OCI-LY7 (cell line): Measurements from ENCODE around the gene PPP3CA. TPM values are rescaled to one million over a fixed set of nuclear protein-coding genes. Genes with fewer than 3 reads are reported as not detected.
"Not testable (repeated sequence)": the region's sequence is repeated elsewhere in the genome, so short reads cannot be mapped to it uniquely, and the experiment has no call there.

Experiments
- BruUV-seq: library from RNA; stranded (reverse); fragments of 400-500 nt; replicated peaks from 2 replicates; lab custom pipeline; 2021; lab: Mats Ljungman, UMichigan
- CTCF ChIA-PET: fragments of 300-600 bp; sonication (Branson Sonifier 250); formaldehyde crosslinking; loops from one replicate; lab custom pipeline; 2022; ENCODE audit warnings: antibody characterized with exemption; ENCODE audit not compliant: unreplicated experiment; lab: Charles Lee
- POLR2A ChIA-PET: fragments of 300-600 bp; sonication (Branson Sonifier 250); formaldehyde crosslinking; loops from one replicate; lab custom pipeline; 2022; ENCODE audit warnings: antibody characterized with exemption; lab: Charles Lee
- DNase-seq: peaks from one replicate; pipeline ENCODE4 v3.0.0-alpha.2; 2015; ENCODE audit warnings: low spot score
- H2AFZ ChIP-seq: fragments of 200-600 bp; sonication (generic), shearing (Covaris generic); 2 replicates; pipeline ENCODE4 v1.6.1; 2014; ENCODE audit warnings: mild to moderate bottlenecking, antibody characterized with exemption, low read length, moderate library complexity
- H3K27ac ChIP-seq: fragments of 200-600 bp; sonication (generic); 2 replicates; pipeline ENCODE4 v1.5.1; 2014; ENCODE audit warnings: mixed run types, low read depth, mild to moderate bottlenecking, moderate library complexity, low read length, inconsistent platforms; ENCODE audit not compliant: poor library complexity, severe bottlenecking
- H3K36me3 ChIP-seq: fragments of 200-600 bp; sonication (generic); 2 replicates; pipeline ENCODE4 v1.6.1; 2014; ENCODE audit warnings: mild to moderate bottlenecking, antibody characterized with exemption, low read length, moderate library complexity, mixed read lengths; ENCODE audit not compliant: insufficient read depth
- H3K4me1 ChIP-seq: fragments of 200-600 bp; sonication (generic); 2 replicates; pipeline ENCODE4 v1.5.1; 2014; ENCODE audit warnings: mild to moderate bottlenecking, low read length; ENCODE audit not compliant: insufficient read depth, poor library complexity, severe bottlenecking
- H3K4me2 ChIP-seq: fragments of 200-600 bp; sonication (generic); 2 replicates; pipeline ENCODE4 v1.6.1; 2014; ENCODE audit warnings: mild to moderate bottlenecking, low read length
- H3K4me3 ChIP-seq: fragments of 200-600 bp; sonication (generic); 2 replicates; pipeline ENCODE4 v1.5.1; 2014; ENCODE audit warnings: mild to moderate bottlenecking, low read depth, low read length; ENCODE audit not compliant: poor library complexity, severe bottlenecking
- H3K79me2 ChIP-seq: fragments of 200-600 bp; sonication (generic); 2 replicates; pipeline ENCODE4 v1.6.1; 2016; ENCODE audit warnings: low read depth, mild to moderate bottlenecking, low read length, moderate library complexity, mixed read lengths; ENCODE audit not compliant: insufficient read depth
- H3K9me2 ChIP-seq: fragments of 200-600 bp; sonication (generic); 2 replicates; pipeline ENCODE4 v1.6.1; 2016; ENCODE audit warnings: mild to moderate bottlenecking, low read length, mixed read lengths; ENCODE audit not compliant: insufficient read depth
- H3K9me3 ChIP-seq: fragments of 200-600 bp; sonication (generic); 2 replicates; pipeline ENCODE4 v1.6.1; 2014; ENCODE audit warnings: mild to moderate bottlenecking, mixed run types, low read length, mixed read lengths
- H4K20me1 ChIP-seq: fragments of 200-600 bp; sonication (generic); 2 replicates; pipeline ENCODE4 v1.6.1; 2014; ENCODE audit warnings: mild to moderate bottlenecking, antibody characterized with exemption, low read length, moderate library complexity, mixed read lengths; ENCODE audit not compliant: insufficient read depth
- CTCF ChIP-seq: fragments of 200-600 bp; sonication (generic); conservative IDR thresholded peaks from 2 replicates; pipeline ENCODE4 v1.5.1; 2014; ENCODE audit warnings: mild to moderate bottlenecking, antibody characterized with exemption, low read length, moderate library complexity, mixed read lengths
- EZH2phosphoT487 ChIP-seq: fragments of 200-600 bp; sonication (generic); IDR thresholded peaks from 2 replicates; pipeline ENCODE4 v1.6.1; 2018; ENCODE audit warnings: low read depth, borderline replicate concordance, mild to moderate bottlenecking, mixed run types, antibody characterized with exemption, low read length, moderate library complexity, mixed read lengths
- intact Hi-C: fragments of 100-400 bp; cut with micrococcal nuclease; formaldehyde crosslinking; loops from one replicate; pipeline ENCODE4 v1.10.0; 2022; ENCODE audit not compliant: unreplicated experiment
- total RNA-seq, 2 experiments: library from RNA; depleted of rRNA in 1 of 2; stranded (reverse); fragments of >200 nt in 1 of 2; shearing (Covaris generic) in 1 of 2; gene quantifications; 2 replicates each; pipeline ENCODE4 v1.2.3, GENCODE V29; 2014 to 2022

PPP3CA gene
- total RNA-seq, 2 experiments from 2014 or later, result 9.2 to 13.6 TPM

DNA sequence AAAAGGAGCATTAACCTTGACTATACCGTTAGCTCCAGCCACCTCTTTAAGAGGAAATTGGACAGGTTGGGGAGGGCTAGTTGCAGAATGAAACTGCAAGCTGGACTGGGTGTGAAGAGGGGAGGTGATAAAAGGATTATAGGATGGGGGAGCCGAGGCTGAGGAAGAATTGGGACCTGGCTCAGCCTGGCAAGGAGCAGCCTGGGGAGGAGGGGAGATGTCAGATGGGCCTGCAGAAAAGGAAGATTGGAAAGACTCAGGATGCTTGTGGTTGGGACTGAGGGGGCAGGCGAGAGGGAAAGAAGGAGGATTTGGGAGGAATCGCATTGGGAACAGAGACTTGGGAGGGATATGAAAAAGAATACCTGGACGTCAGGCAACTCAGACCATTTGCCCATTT lies 351.7 kb downstream of the PPP3CA start:
- Histone ChIP-seq H3K4me2 (no peak overlapping the region), H3K4me3 (no peak overlapping the region), H3K9me2 (no peaks in the 10 kb centered on the region), H2AFZ (no peak overlapping the region), H3K9me3 (no peaks in the 10 kb centered on the region), H4K20me1 (no peaks in the 10 kb centered on the region), H3K4me1 (no peaks in the 10 kb centered on the region), H3K27ac (no peak overlapping the region), H3K79me2 (no peaks in the 10 kb centered on the region), H3K36me3 (no peaks in the 10 kb centered on the region)
- no TSS peak for BruUV-seq
- intact Hi-C loops, result no loop called here
- ChIA-PET POLR2A (no interaction called here), CTCF (no interaction called here)
- TF ChIP-seq CTCF (no peak), EZH2phosphoT487 (no peak)
- DNase-seq, result no peak

DNA sequence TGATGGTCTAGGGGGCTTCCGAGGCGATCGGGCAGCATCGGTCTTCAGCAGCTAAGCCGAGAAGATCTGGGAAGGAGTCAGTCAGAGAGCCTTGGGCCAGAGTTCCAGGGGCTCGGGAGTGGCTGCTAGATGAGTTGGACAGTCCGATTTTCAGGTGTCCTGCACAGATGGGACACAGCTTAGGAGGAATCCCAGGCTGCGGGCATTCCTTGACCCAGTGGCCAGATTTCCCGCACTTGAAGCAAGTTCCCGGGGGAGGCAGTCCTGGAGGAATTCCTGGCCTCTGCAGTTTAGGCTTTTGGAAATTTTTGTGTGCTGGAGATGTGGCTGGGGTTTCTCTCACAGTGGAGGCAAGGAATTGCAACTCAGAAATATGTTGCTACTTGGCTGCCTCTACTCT lies 352.3 kb downstream of the PPP3CA start:
- H3K9me3 ChIP-seq, H2AFZ ChIP-seq, DNase-seq, H4K20me1 ChIP-seq, CTCF ChIA-PET, H3K36me3 ChIP-seq, H3K4me3 ChIP-seq, H3K4me1 ChIP-seq, BruUV-seq, H3K27ac ChIP-seq, H3K4me2 ChIP-seq, H3K79me2 ChIP-seq, POLR2A ChIA-PET, H3K9me2 ChIP-seq, intact Hi-C loops: not testable (repeated sequence)

- H3K4me1 ChIP-seq, H3K4me2 ChIP-seq, H3K9me3 ChIP-seq, H3K27ac ChIP-seq, BruUV-seq, H3K4me3 ChIP-seq, H3K9me2 ChIP-seq, CTCF ChIA-PET, H4K20me1 ChIP-seq, DNase-seq, H2AFZ ChIP-seq, H3K36me3 ChIP-seq, H3K79me2 ChIP-seq, intact Hi-C loops: not testable (repeated sequence)
- POLR2A ChIA-PET, result interaction anchor here (0.6 kb wide), 1 partner anchor 27 kb away, joined by 3 read pairs; no protein-coding TSS in a partner anchor
These were observed 355.8 kb downstream of the PPP3CA start for GRCh38 chr4:100991332-100992069.
